ENCODE results near the gene VPS35L.
A peak's percentile ranks its signal among the peaks of the same experiment; 100 is the strongest.

Gene VPS35L

DNA sequence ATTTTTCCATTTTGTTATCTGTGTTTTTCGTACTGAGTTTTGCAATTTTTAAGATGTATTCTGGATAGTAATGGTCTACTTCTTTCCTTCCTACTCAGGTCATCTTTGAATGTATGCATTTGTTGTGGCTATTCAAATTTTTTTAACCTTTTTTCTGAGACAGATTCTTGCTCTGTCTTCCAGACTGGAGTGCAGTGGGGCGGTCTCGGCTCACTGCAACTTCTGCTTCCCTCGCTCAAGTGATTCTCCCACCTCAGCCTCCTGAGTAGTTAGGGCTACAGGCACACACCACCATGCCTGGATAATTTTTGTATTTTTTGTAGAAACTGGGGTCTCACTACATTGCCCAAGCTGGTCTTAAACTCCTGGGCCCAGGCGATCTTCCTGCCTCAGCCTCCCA lies 33.6 kb downstream of the VPS35L start:
- DNase-seq = no peak

- DNase-seq = no peak
Observed at GRCh38 chr16:19589771-19590302, 34.3 kb downstream of the VPS35L start.

- DNase-seq = no peak
Observed at GRCh38 chr16:19595043-19595767, 39.7 kb downstream of the VPS35L start.

GRCh38 chr16:19598805-19599510 lies 43.5 kb downstream of the VPS35L start:
- DNase-seq = no peak

- no peak for DNase-seq
Observed at GRCh38 chr16:19599968-19600716, 44.6 kb downstream of the VPS35L start.

DNA sequence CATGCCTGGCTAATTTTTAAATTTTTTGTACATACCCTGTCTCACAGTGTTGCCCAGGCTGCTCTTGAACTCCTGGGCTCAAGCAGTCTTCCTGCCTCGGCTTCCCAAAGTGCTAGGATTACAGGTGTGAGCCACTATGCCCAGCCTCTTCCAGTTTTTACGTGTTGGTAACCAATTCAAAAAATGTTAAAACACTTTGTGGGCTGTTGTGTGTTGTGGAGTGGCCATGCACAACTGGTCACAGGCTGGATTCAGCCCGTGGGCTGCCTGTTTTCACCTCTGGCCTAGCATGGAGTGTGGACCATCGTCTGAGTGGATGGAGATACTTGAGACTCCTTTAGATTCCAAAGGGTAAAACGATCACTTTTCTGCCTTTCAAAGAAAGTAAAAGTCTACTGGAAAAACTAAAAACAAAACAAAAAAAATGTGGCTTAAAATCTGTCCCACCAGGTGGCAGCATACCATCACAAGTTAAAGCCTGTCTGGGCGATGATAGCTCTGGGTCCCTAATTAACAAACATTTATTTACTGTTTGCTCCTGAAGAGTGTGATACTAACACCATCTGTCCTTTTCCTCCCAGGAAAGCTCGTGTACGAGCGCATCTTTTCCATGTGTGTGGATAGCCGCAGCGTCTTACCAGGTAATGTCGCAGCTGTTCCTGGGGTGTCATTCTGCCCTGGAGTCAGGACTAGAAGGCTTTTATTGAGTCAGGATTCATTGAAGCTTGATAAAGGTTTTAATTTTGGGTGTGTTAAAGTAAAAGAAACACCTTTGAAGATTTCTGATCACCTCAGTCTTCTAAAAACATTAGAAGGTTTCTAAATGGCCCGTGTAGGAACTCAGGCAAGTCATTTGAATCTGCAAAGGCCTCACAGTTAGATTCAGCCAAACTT lies 45.8 kb downstream of the VPS35L start:
- peak; percentile 37 for DNase-seq

GRCh38 chr16:19604911-19605310 lies 49.4 kb downstream of the VPS35L start:
- no peak for DNase-seq

DNA sequence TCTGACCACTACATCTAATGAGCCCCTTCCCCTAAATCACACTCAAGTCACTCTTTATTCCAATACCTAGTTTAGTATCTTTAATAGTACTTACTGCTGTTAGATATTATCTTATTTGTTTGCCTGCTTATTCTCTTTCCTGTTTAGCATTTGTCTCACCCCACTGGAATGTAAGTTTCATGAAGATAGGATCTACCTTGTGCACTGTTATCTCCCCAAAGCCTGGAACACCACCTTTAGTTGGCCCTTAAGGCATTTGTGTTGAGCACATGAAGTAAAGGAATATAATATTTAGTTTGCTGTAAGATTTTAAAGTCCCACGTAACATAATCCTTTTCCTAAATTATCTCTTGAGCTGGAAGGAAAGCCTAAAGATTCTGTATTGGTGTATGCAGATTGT lies 50.2 kb downstream of the VPS35L start:
- DNase-seq = no peak

- DNase-seq = no peak
Observed at GRCh38 chr16:19607616-19608280, 52.2 kb downstream of the VPS35L start.

DNA sequence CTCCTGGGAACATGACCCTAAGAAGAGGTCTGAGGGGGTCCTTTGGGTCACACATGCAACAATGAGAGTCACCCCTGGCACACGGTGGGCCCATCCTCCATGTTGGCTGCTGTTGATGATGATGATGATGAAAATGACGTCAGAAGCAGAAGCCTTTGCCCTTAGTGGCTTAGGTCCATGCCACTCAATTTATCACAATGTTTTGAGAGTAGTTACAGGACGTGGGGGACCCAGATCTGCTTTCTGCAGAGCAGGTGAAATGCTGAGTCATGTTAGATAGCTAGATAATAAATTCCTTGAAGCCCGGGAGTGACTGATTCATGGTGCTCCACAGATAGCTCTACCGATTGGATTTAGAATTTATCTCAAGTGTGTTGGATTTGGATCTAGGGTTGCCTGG lies 53.9 kb downstream of the VPS35L start:
- no peak for DNase-seq

- DNase-seq = no peak
Observed at GRCh38 chr16:19610200-19610599, 54.7 kb downstream of the VPS35L start.

GRCh38 chr16:19613834-19614233 lies 58.3 kb downstream of the VPS35L start:
- no peak for DNase-seq

- DNase-seq = no peak
Observed at GRCh38 chr16:19616241-19616640, 60.7 kb downstream of the VPS35L start.

- DNase-seq = no peak
Observed at GRCh38 chr16:19618876-19619275, 63.4 kb downstream of the VPS35L start.

DNA sequence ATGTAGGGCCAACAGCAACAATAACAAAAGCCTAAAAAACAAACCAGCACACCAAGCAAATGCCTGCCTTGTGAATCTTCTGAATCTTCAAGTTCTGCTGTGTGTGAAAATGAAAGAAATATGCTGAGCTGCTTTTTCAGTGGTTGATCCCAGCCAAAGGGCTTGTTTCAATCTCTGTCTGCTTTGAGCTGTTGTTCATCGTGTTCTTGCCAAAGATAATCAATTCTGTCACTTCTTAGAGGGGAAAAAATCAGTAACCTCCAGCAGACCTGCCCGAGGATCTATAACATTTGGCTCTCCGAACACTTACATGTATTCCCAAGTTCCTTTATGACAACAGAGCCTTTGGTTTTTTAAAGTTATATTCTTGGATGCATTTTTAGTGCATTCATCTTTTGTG lies 65.9 kb downstream of the VPS35L start:
- no peak for DNase-seq

DNA sequence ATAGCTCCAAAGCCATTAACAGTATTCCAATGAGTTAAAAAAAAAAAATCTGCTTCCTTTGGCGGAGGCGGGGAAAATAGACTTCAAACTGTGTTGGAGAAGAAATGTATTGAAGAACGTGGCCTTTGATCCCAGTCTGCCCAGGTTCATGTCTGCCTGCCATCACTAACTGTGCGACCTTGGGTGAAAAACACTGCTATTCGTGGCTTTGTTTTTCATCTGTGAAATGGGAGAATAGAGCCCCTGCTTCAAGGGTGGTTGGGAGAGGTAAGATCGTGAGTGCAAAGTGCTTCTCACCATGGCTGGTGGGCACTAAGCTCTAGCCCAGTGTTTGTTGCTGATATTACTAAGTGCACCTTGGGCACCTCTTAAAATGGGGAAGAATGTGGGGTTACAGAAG lies 69.5 kb downstream of the VPS35L start:
- no peak for DNase-seq

- no peak for DNase-seq
Observed at GRCh38 chr16:19636436-19637267, 81.1 kb downstream of the VPS35L start.

DNA sequence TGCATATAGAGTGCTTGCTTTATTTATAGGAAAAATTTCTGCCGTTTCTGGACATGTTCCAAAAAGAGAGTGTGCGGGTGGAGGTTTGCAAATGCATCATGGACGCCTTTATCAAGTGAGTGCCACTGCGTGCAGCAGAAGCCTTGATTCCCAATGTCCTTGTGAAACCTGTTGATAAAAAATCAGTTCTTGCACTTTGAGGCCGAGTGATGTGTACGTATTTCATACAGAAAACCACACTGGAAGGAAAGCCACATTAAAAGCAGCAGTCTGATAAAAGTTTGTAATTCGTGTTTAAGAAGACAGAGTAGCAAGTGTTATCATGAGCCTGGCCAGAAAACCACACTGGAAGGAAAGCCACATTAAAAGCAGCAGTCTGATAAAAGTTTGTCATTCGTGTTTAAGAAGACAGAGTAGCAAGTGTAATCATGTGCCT lies 84.5 kb downstream of the VPS35L start:
- DNase-seq = no peak

- no peak for DNase-seq
Observed at GRCh38 chr16:19642501-19642900, 87.0 kb downstream of the VPS35L start.

GRCh38 chr16:19644877-19645276 lies 89.4 kb downstream of the VPS35L start:
- no peak for DNase-seq
